ENCODE results near the gene OPTC.

OPTC gene

DNA sequence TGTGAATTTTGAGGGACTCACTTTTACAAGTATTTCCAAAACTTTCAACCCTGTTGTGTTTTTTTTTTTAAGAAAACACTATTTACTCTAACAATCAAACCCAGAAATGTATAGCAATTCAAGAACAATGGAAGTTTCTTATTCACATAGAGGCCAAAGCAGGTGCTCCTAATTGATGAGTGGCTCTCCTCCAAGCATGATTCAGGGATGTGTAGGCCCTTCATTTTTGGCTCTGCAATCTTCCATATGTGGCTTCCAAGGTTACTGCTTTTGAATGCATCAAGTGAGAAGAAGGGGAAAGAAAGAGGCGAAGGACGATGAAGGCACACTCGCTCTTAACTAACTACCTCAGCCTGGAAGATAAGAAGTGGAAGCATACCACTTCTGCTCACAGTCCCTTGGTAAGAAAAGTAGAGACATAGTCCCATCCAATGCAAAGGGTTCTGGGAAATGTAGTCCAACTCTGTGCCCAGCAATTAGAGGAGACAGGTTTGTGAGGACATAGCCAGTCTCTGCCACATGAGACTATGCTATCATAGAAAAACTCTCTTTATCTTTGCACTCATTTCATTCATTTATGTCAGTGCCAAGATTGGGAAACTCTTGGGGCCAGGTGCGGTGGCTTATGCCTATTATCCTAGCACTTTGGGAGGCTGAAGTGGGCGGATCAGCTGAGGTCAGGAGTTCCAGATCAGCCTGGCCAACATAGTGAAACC lies 46.0 kb downstream of the OPTC start:
- TF ChIP-seq, protein P1, sequence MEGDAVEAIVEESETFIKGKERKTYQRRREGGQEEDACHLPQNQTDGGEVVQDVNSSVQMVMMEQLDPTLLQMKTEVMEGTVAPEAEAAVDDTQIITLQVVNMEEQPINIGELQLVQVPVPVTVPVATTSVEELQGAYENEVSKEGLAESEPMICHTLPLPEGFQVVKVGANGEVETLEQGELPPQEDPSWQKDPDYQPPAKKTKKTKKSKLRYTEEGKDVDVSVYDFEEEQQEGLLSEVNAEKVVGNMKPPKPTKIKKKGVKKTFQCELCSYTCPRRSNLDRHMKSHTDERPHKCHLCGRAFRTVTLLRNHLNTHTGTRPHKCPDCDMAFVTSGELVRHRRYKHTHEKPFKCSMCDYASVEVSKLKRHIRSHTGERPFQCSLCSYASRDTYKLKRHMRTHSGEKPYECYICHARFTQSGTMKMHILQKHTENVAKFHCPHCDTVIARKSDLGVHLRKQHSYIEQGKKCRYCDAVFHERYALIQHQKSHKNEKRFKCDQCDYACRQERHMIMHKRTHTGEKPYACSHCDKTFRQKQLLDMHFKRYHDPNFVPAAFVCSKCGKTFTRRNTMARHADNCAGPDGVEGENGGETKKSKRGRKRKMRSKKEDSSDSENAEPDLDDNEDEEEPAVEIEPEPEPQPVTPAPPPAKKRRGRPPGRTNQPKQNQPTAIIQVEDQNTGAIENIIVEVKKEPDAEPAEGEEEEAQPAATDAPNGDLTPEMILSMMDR (IDR thresholded peaks at IDR 0.05; ENCODE audit: insufficient read depth, missing control alignments), result no peak
- DNase-seq (ENCODE audit: insufficient read length, low spot score), result no peak
- FAIRE-seq, result no peak

GRCh38 chr1:203544485-203544884 lies 50.5 kb downstream of the OPTC start:
- no peak for FAIRE-seq
- no peak for DNase-seq (ENCODE audit: insufficient read length, low spot score)
- TF ChIP-seq, protein P1 (IDR thresholded peaks at IDR 0.05; ENCODE audit: insufficient read depth, missing control alignments), result no peak

- FAIRE-seq, result no peak
Observed at GRCh38 chr1:203544978-203545816, 51.2 kb downstream of the OPTC start.

DNA sequence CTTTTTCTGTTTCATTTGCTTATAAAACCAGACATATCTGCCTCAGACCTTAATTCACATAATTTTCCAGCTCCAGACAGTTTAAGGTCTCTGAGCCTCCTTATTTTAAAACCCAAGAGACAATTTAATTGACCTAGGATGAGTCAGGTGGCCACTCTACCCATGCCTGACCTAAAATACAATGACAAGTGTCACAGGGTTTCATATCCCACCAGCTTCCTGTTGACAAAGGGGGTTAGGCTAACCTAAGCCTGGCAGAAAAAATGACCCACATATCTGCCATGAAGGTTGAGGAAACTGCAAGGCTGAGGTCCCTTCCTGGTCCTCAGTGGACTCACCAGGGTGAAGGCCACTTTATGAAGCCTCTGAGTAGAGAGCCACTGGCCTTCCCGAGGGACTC lies 52.3 kb downstream of the OPTC start:
- DNase-seq (ENCODE audit: insufficient read length, low spot score) (no peak), FAIRE-seq (no peak)
- TF ChIP-seq, protein P1 (IDR thresholded peaks at IDR 0.05; ENCODE audit: insufficient read depth, missing control alignments), result no peak

More at GRCh38 chr1:203544978-203545816, 51.2 kb downstream of the OPTC start:
- TF ChIP-seq, protein P1 (IDR thresholded peaks at IDR 0.05; ENCODE audit: insufficient read depth, missing control alignments), result no peak
- no peak for DNase-seq (ENCODE audit: insufficient read length, low spot score)

- TF ChIP-seq, protein P1 (IDR thresholded peaks at IDR 0.05; ENCODE audit: insufficient read depth, missing control alignments), result no peak
- DNase-seq (ENCODE audit: insufficient read length, low spot score) (no peak), FAIRE-seq (no peak)
Observed at GRCh38 chr1:203547147-203547546, 53.2 kb downstream of the OPTC start.

GRCh38 chr1:203547771-203548421 lies 53.9 kb downstream of the OPTC start:
- FAIRE-seq, result no peak
- DNase-seq (ENCODE audit: insufficient read length, low spot score), result no peak
- TF ChIP-seq, protein P1 (IDR thresholded peaks at IDR 0.05; ENCODE audit: insufficient read depth, missing control alignments), result no peak
